Skin of body (tissue), 2 donors: Measurements from ENCODE around the gene CORO1C. TPM values are rescaled to one million over a fixed set of nuclear protein-coding genes. Genes with fewer than 3 reads are reported as not detected.

Experiments used
- DNase-seq: peaks from one replicate; lab custom pipeline; 2025; lab: John Stamatoyannopoulos, UW
- total RNA-seq: library from RNA; depleted of rRNA; stranded (reverse); fragments of >200 nt; gene quantifications from one replicate; pipeline ENCODE4 v1.2.3, GENCODE V29; 2014

Gene CORO1C
- total RNA-seq, 1 donor from 2014 or later: 141 TPM

GRCh38 chr12:108724890-108725151, 6.5 kb downstream of the CORO1C start:
- DNase-seq: no peak

- no peak for DNase-seq
Measured at GRCh38 chr12:108724054-108724889, 7.0 kb downstream of the CORO1C start.

- DNase-seq: peak; percentile 50
Measured at GRCh38 chr12:108722992-108723766, 8.1 kb downstream of the CORO1C start.

- DNase-seq: no peak
Measured at GRCh38 chr12:108722463-108722862, 8.9 kb downstream of the CORO1C start.

- no peak for DNase-seq
Measured at GRCh38 chr12:108721824-108722223, 9.5 kb downstream of the CORO1C start.

- no peak for DNase-seq
Measured at GRCh38 chr12:108720757-108721514, 10.4 kb downstream of the CORO1C start.

- no peak for DNase-seq
Measured at GRCh38 chr12:108717243-108717642, 14.1 kb downstream of the CORO1C start.

- DNase-seq: no peak
Measured at GRCh38 chr12:108714866-108715265, 16.5 kb downstream of the CORO1C start.

- no peak for DNase-seq
Measured at GRCh38 chr12:108713471-108713870, 17.8 kb downstream of the CORO1C start.

- no peak for DNase-seq
Measured at GRCh38 chr12:108712925-108713203, 18.5 kb downstream of the CORO1C start.

- DNase-seq: no peak
Measured at GRCh38 chr12:108712165-108712924, 19.0 kb downstream of the CORO1C start.

GRCh38 chr12:108711489-108712164, 19.7 kb downstream of the CORO1C start:
- DNase-seq: no peak

GRCh38 chr12:108709697-108710096, 21.6 kb downstream of the CORO1C start:
- no peak for DNase-seq

GRCh38 chr12:108704527-108704926, 26.8 kb downstream of the CORO1C start:
- DNase-seq: no peak

GRCh38 chr12:108702595-108703320, 28.6 kb downstream of the CORO1C start:
- DNase-seq: no peak

- DNase-seq: no peak
Measured at GRCh38 chr12:108701779-108702441, 29.4 kb downstream of the CORO1C start.

- no peak for DNase-seq
Measured at GRCh38 chr12:108700833-108701541, 30.3 kb downstream of the CORO1C start.

GRCh38 chr12:108699955-108700563, 31.3 kb downstream of the CORO1C start:
- no peak for DNase-seq

- DNase-seq: no peak
Measured at GRCh38 chr12:108697905-108698304, 33.4 kb downstream of the CORO1C start.
